H9 (cell line): ENCODE measurements around the gene ATP8A2. TPM values are rescaled to one million over a fixed set of nuclear protein-coding genes. Genes with fewer than 3 reads are reported as not detected.

Experiments
- DNase-seq: peaks from one replicate; pipeline ENCODE4 v3.0.0-alpha.2; 2017
- H2AFZ ChIP-seq: one replicate; pipeline ENCODE4 v1.6.1; 2013; ENCODE audit warnings: mild to moderate bottlenecking, low read length, control low read depth, moderate library complexity
- H2AK5ac ChIP-seq: 2 replicates; pipeline ENCODE4 v1.6.1; 2013; ENCODE audit warnings: low read length, control low read depth, mixed read lengths; ENCODE audit not compliant: insufficient read length
- H2BK120ac ChIP-seq: one replicate; pipeline ENCODE4 v1.6.1; 2013; ENCODE audit warnings: low read depth, mild to moderate bottlenecking, low read length, control low read depth, inconsistent platforms; ENCODE audit not compliant: poor library complexity, severe bottlenecking
- H2BK12ac ChIP-seq: 2 replicates; pipeline ENCODE4 v1.6.1; 2013; ENCODE audit warnings: low read length, control low read depth, mixed read lengths, low read depth; ENCODE audit not compliant: insufficient read length
- H2BK15ac ChIP-seq: 2 replicates; pipeline ENCODE4 v1.6.1; 2013; ENCODE audit warnings: low read depth, low read length, control low read depth
- H2BK20ac ChIP-seq: one replicate; pipeline ENCODE4 v1.6.1; 2013; ENCODE audit warnings: low read depth, mild to moderate bottlenecking, low read length, control low read depth, inconsistent platforms; ENCODE audit not compliant: poor library complexity, severe bottlenecking
- H2BK5ac ChIP-seq: 2 replicates; pipeline ENCODE4 v1.6.1; 2013; ENCODE audit warnings: low read length, control low read depth, mixed read lengths; ENCODE audit not compliant: insufficient read length
- H3K14ac ChIP-seq: 2 replicates; pipeline ENCODE4 v1.6.1; 2013; ENCODE audit warnings: low read length, control low read depth; ENCODE audit not compliant: insufficient read depth
- H3K18ac ChIP-seq: 2 replicates; pipeline ENCODE4 v1.6.1; 2013; ENCODE audit warnings: low read depth, mild to moderate bottlenecking, mixed read lengths, low read length, control low read depth; ENCODE audit not compliant: insufficient read length
- H3K23ac ChIP-seq: 2 replicates; pipeline ENCODE4 v1.6.1; 2013; ENCODE audit warnings: low read length, control low read depth, mixed read lengths, low read depth; ENCODE audit not compliant: insufficient read length
- H3K23me2 ChIP-seq: 2 replicates; pipeline ENCODE4 v1.6.1; 2013; ENCODE audit warnings: low read depth, mild to moderate bottlenecking, mixed read lengths, low read length, control low read depth; ENCODE audit not compliant: insufficient read length, poor library complexity, severe bottlenecking
- H3K27ac ChIP-seq: 2 replicates; pipeline ENCODE4 v1.5.1; 2013; ENCODE audit warnings: low read length, control low read depth, mixed read lengths, low read depth; ENCODE audit not compliant: insufficient read length
- H3K27me3 ChIP-seq: 2 replicates; pipeline ENCODE4 v1.6.1; 2013; ENCODE audit warnings: low read length, control low read depth, inconsistent platforms; ENCODE audit not compliant: insufficient read depth
- H3K4ac ChIP-seq: 2 replicates; pipeline ENCODE4 v1.6.1; 2013; ENCODE audit warnings: low read depth, mild to moderate bottlenecking, control low read depth, inconsistent platforms, low read length, moderate library complexity
- H3K4me1 ChIP-seq: 2 replicates; pipeline ENCODE4 v1.6.1; 2013; ENCODE audit warnings: low read length, control low read depth, inconsistent platforms; ENCODE audit not compliant: insufficient read depth
- H3K4me2 ChIP-seq: 2 replicates; pipeline ENCODE4 v1.6.1; 2013; ENCODE audit warnings: low read length, control low read depth, mixed read lengths; ENCODE audit not compliant: insufficient read length, insufficient read depth
- H3K56ac ChIP-seq: 2 replicates; pipeline ENCODE4 v1.6.1; 2013; ENCODE audit warnings: low read depth, mild to moderate bottlenecking, mixed read lengths, low read length, control low read depth; ENCODE audit not compliant: insufficient read length
- H3K79me1 ChIP-seq: 2 replicates; pipeline ENCODE4 v1.6.1; 2013; ENCODE audit warnings: low read depth, mild to moderate bottlenecking, moderate library complexity, low read length, control low read depth, inconsistent platforms; ENCODE audit not compliant: insufficient read depth, poor library complexity, severe bottlenecking
- H3K79me2 ChIP-seq: 2 replicates; pipeline ENCODE4 v1.6.1; 2013; ENCODE audit warnings: low read length, control low read depth, inconsistent platforms; ENCODE audit not compliant: insufficient read depth
- H3K9ac ChIP-seq: 2 replicates; pipeline ENCODE4 v1.6.1; 2013; ENCODE audit warnings: low read length, control low read depth, mixed read lengths; ENCODE audit not compliant: insufficient read length; ENCODE audit errors: extremely low read depth
- H3K9me3 ChIP-seq: one replicate; pipeline ENCODE4 v1.6.1; 2013; ENCODE audit warnings: low read depth, low read length, inconsistent platforms; ENCODE audit not compliant: control insufficient read depth
- H3T11ph ChIP-seq: one replicate; pipeline ENCODE4 v1.6.1; 2013; ENCODE audit warnings: mild to moderate bottlenecking, low read length, control low read depth, inconsistent platforms
- H4K20me1 ChIP-seq: one replicate; pipeline ENCODE4 v1.6.1; 2013; ENCODE audit not compliant: control insufficient read depth, insufficient read length, insufficient read depth
- H4K5ac ChIP-seq: 2 replicates; pipeline ENCODE4 v1.6.1; 2013; ENCODE audit warnings: low read depth, mild to moderate bottlenecking, mixed read lengths, low read length, control low read depth; ENCODE audit not compliant: insufficient read length
- H4K8ac ChIP-seq: replicated peaks from 2 replicates; pipeline ENCODE4 v1.6.1; 2013; ENCODE audit warnings: low read length, control low read depth, mixed read lengths, low read depth; ENCODE audit not compliant: insufficient read length
- H4K91ac ChIP-seq: 2 replicates; pipeline ENCODE4 v1.6.1; 2013; ENCODE audit warnings: low read depth, mild to moderate bottlenecking, moderate library complexity, mixed read lengths, low read length, control low read depth; ENCODE audit not compliant: insufficient read length
- H3K27ac Mint-ChIP-seq, 3 experiments: 2 replicates in 2 of 3; 3 replicates in 1 of 3; pipeline ENCODE4 v1.8.0; 2020 to 2021; ENCODE audit warnings: mixed read lengths in 3 of 3, mild to moderate bottlenecking in 1 of 3, moderate library complexity in 1 of 3
- H3K27me3 Mint-ChIP-seq: 2 replicates; pipeline ENCODE4 v1.8.0; 2021; ENCODE audit warnings: low read depth, mild to moderate bottlenecking, moderate library complexity, mixed read lengths
- H3K36me3 Mint-ChIP-seq, 3 experiments: 2 replicates in 2 of 3; 3 replicates in 1 of 3; pipeline ENCODE4 v1.8.0; 2020 to 2021; ENCODE audit warnings: low read depth in 3 of 3, mixed read lengths in 3 of 3; ENCODE audit not compliant: insufficient read depth in 1 of 3
- H3K4me1 Mint-ChIP-seq, 2 experiments: 2 replicates each; pipeline ENCODE4 v1.8.0; 2020; ENCODE audit warnings: mixed read lengths in 2 of 2
- H3K4me3 Mint-ChIP-seq, 2 experiments: 2 replicates in 1 of 2; 3 replicates in 1 of 2; pipeline ENCODE4 v1.8.0; 2020 to 2021; ENCODE audit warnings: mild to moderate bottlenecking in 2 of 2, mixed read lengths in 2 of 2, moderate library complexity in 1 of 2
- H3K9me3 Mint-ChIP-seq, 2 experiments: 2 replicates in 1 of 2; 3 replicates in 1 of 2; pipeline ENCODE4 v1.8.0; 2020; ENCODE audit warnings: mild to moderate bottlenecking in 2 of 2, mixed read lengths in 2 of 2, moderate library complexity in 1 of 2
- CTCF ChIP-seq: fragments of 200-600 bp; sonication (generic); conservative IDR thresholded peaks from 3 replicates; pipeline ENCODE4 v1.8.0; 2021; ENCODE audit warnings: antibody characterized with exemption, mild to moderate bottlenecking
- WGBS: extraction: QIAGEN DNeasy Blood & Tissue Kit; methylation state at CpG from one replicate; pipeline ENCODE4 v1.1.7; 2013; ENCODE audit warnings: missing lambda C conversion rate, low lambda C conversion rate, mixed read lengths; ENCODE audit not compliant: insufficient read length; ENCODE audit errors: extremely low coverage; 5-methylcytosine and 5-hydroxymethylcytosine counted together
- total RNA-seq: library from RNA; stranded (reverse); gene quantifications from 2 replicates; pipeline ENCODE4 v1.2.1, GENCODE V29; 2021

The ATP8A2 gene
- total RNA-seq, 1 experiment from 2014 or later: 18.2 TPM

DNA sequence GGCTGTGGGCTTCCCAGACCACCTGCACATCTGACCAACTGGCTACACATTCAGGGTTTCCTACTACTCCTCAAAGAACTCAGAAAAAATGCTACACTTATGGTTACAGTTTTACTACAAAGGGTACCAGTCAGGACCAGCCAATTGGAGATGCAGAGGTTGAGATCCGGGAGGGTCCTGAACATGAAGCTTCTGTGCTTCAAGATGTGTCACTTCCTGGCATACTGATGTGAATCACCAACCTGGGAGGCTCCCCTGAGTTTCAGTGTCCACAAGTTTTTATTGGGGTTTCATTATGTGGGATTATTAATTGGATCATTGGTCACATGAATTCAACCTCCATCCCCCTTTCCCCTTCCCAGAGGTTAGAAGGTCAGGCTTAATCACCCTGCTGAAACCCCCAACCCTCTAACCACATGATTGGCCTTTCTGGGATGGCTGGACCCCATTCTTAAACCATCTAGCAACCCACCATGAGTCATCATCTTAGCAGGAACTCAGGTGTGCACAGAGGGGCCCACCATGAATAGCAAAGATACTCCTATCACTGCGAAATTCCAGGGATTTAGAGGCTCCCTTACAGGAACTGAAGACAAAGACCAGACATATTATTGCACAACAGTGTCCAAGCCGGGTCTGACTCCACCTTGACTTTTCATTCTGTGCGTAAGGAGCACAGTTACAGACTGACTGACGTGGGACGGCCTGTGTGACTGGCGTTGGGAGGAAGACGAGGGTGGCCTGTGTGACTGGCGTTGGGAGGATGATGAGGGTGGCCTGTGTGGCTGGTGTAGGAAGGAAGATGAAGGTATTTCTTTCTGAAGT is 90.7 kb downstream of the ATP8A2 start:
- no peak for TF ChIP-seq CTCF
- no peaks in the 10 kb centered on the region for H3K36me3 Mint-ChIP-seq
- H3T11ph ChIP-seq: no peak overlapping the region
- no peaks in the 10 kb centered on the region for H3K27me3 ChIP-seq
- no peaks in the 10 kb centered on the region for H3K23me2 ChIP-seq
- H2AK5ac ChIP-seq: no peak overlapping the region
- no peak overlapping the region for H3K23ac ChIP-seq
- no peak overlapping the region; a peak in 1 of 7 replicates for H3K27ac Mint-ChIP-seq
- H3K27me3 Mint-ChIP-seq: peaks cover 5% of the 10 kb centered on the region
- no peaks in the 10 kb centered on the region for H3K79me2 ChIP-seq
- no peak overlapping the region for H3K27ac ChIP-seq
- H3K14ac ChIP-seq: no peak overlapping the region
- H2BK15ac ChIP-seq: no peak overlapping the region
- H3K9me3 Mint-ChIP-seq: no peaks in the 10 kb centered on the region
- no peak overlapping the region for H2BK12ac ChIP-seq
- no peak overlapping the region for H3K4ac ChIP-seq
- no peaks in the 10 kb centered on the region for H4K20me1 ChIP-seq
- WGBS: no CpG with 5 or more reads among the region's 9 CpGs
- H3K79me1 ChIP-seq: no peaks in the 10 kb centered on the region
- H2BK120ac ChIP-seq: no peak overlapping the region
- H3K9me3 ChIP-seq: no peaks in the 10 kb centered on the region
- H3K4me3 Mint-ChIP-seq: no peak overlapping the region
- no peak overlapping the region for H4K91ac ChIP-seq
- no peak overlapping the region for H4K8ac ChIP-seq
- no peaks in the 10 kb centered on the region for H3K4me1 ChIP-seq
- no peak overlapping the region for H3K18ac ChIP-seq
- no peak overlapping the region for H3K56ac ChIP-seq
- H2BK20ac ChIP-seq: no peak overlapping the region
- peaks cover 2 to 7% of the 10 kb centered on the region in 2 experiments; a peak in 1 of 4 replicates for H3K4me1 Mint-ChIP-seq
- no peak overlapping the region for H4K5ac ChIP-seq
- no peak overlapping the region for H2BK5ac ChIP-seq
- DNase-seq: no peak
- H2AFZ ChIP-seq: no peak overlapping the region
- no peak overlapping the region for H3K9ac ChIP-seq
- H3K4me2 ChIP-seq: no peak overlapping the region
